PC-9 (cell line): ENCODE measurements around the gene MYMK.

Experiments used
- CTCF ChIP-seq: fragments of 200-600 bp; sonication (generic); conservative IDR thresholded peaks from 2 replicates; pipeline ENCODE4 v1.6.1; 2017; ENCODE audit warnings: mixed run types, antibody characterized with exemption, mild to moderate bottlenecking, moderate library complexity
- EZH2 ChIP-seq: fragments of 200-600 bp; sonication (generic); IDR thresholded peaks from 2 replicates; pipeline ENCODE4 v1.8.0; 2017; ENCODE audit warnings: antibody characterized with exemption, low read depth

DNA sequence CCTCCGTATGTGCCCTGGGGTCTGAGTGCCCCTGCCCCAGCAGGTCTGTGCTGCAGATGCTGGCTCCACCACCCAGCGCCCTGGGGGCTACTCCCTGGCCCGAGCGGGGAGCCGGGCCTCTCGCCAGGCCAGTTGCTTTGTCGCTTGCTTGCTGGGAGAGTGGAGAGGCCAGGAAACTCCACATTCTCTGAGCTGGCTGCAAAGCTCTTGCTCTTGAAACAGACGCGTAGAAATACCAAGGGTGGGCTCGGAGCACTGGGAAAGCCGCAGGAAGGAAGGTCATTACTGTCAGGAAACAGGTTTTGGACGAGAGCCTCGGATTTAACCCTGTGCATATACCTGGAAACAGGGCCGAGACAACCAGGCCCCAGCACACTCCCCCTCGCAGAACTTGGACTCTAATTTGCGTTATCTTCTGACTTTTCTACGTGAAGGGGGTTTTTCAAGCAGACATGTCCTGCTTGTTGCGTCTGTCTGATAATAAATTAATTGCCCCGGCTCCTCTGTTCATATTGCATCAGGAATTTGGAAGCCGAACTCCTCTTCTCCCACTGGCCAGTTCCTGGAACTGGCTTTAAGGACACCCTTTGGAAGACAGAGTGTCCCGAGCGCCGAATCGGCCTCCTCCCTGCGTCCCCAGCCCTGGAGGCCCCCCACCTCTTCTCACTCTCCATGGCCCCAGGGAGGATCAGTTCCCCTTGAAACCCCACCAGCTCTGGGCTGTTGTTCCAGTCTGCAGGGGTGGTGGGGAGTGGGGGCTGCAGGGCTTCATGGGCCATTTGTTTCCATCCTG, 20.9 kb upstream of the MYMK start:
- TF ChIP-seq EZH2: no peak
- TF ChIP-seq CTCF: no peak
